ENCODE data around the gene HK1. TPM values are rescaled to one million over a fixed set of nuclear protein-coding genes. Genes with fewer than 3 reads are reported as not detected.
A peak's percentile ranks its signal among the peaks of the same experiment; 100 is the strongest.

Gene HK1
- total and polyA plus RNA-seq, 2 donors (not counting 1 experiment from before 2014, with no cell fraction given) = 60.6 to 172 TPM

DNA sequence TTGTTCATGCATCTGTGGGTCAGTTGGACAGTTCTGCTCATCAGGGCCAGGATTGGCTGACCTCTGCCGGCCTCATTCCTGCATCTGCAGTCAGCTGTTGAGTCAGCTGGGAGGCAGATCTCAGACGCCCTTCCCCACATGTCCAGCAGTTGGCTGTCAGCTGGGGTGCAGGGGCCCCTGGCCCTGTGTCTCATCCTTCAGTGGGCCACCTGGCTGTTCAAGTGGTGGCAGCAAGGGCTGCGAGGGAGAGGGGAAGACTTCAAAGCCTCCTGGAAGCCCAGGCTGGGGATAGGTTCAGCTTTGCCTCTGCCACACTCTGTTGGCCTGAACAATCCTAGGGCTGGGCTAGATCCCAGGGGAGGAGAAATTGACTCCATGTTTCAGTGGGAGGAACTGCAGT is 105.3 kb downstream of the HK1 start:
- peak overlapping the region; percentile 56 for H3K4me2 ChIP-seq (ENCODE audit: extremely low read depth, insufficient read depth, low read length)
- no peak overlapping the region for H3K4me3 ChIP-seq (replicated peaks in 1 of 4; ENCODE audit: control extremely low read depth in 1 of 4, insufficient read depth in 1 of 4, low read depth in 3 of 4, low read length in 4 of 4)
- H3K79me2 ChIP-seq (ENCODE audit: control insufficient read depth, insufficient read depth, low read length) = no peaks in the 10 kb centered on the region
- peak; percentile 52 to 73 for DNase-seq (ENCODE audit: low read depth in 2 of 2)
- TF ChIP-seq, protein P1, sequence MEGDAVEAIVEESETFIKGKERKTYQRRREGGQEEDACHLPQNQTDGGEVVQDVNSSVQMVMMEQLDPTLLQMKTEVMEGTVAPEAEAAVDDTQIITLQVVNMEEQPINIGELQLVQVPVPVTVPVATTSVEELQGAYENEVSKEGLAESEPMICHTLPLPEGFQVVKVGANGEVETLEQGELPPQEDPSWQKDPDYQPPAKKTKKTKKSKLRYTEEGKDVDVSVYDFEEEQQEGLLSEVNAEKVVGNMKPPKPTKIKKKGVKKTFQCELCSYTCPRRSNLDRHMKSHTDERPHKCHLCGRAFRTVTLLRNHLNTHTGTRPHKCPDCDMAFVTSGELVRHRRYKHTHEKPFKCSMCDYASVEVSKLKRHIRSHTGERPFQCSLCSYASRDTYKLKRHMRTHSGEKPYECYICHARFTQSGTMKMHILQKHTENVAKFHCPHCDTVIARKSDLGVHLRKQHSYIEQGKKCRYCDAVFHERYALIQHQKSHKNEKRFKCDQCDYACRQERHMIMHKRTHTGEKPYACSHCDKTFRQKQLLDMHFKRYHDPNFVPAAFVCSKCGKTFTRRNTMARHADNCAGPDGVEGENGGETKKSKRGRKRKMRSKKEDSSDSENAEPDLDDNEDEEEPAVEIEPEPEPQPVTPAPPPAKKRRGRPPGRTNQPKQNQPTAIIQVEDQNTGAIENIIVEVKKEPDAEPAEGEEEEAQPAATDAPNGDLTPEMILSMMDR (conservative IDR thresholded peaks at IDR 0.05 in 1 of 2, IDR thresholded peaks at IDR 0.05 in 1 of 2; ENCODE audit: low read depth in 1 of 2, low read length in 2 of 2) = peak; percentile 2 to 33
- TF ChIP-seq EZH2 (IDR thresholded peaks at IDR 0.05; ENCODE audit: low read length, missing control alignments) = no peak
- H3K9ac ChIP-seq (ENCODE audit: insufficient read depth, low read length) = no peak overlapping the region
- peak overlapping the region; percentile 63 for H3K27ac ChIP-seq (ENCODE audit: insufficient read depth, low read length)
- no peaks in the 10 kb centered on the region for H4K20me1 ChIP-seq (ENCODE audit: control insufficient read depth, extremely low read depth, insufficient read depth, low read length)
- peaks cover 20% of the 10 kb centered on the region for H3K4me1 ChIP-seq (ENCODE audit: control insufficient read depth, extremely low read depth, insufficient read depth, low read length)
- H3K9me3 ChIP-seq (ENCODE audit: control insufficient read depth, insufficient read depth, low read depth, low read length) = no peaks in the 10 kb centered on the region
- H3K27me3 ChIP-seq (ENCODE audit: control insufficient read depth, insufficient read depth, low read length) = no peaks in the 10 kb centered on the region
- peaks cover 20% of the 10 kb centered on the region for H3K36me3 ChIP-seq (ENCODE audit: control insufficient read depth, insufficient read depth, low read length)
- no peak overlapping the region for H2AFZ ChIP-seq (ENCODE audit: low read length)

- Histone ChIP-seq H3K36me3 (ENCODE audit: control insufficient read depth, insufficient read depth, low read length) (peaks cover 22% of the 10 kb centered on the region), H4K20me1 (ENCODE audit: control insufficient read depth, extremely low read depth, insufficient read depth, low read length) (no peaks in the 10 kb centered on the region), H3K9ac (ENCODE audit: insufficient read depth, low read length) (no peak overlapping the region), H3K4me1 (ENCODE audit: control insufficient read depth, extremely low read depth, insufficient read depth, low read length) (peaks cover 20% of the 10 kb centered on the region), H3K4me3 (replicated peaks in 1 of 4; ENCODE audit: control extremely low read depth in 1 of 4, insufficient read depth in 1 of 4, low read depth in 3 of 4, low read length in 4 of 4) (no peak overlapping the region), H3K79me2 (ENCODE audit: control insufficient read depth, insufficient read depth, low read length) (no peaks in the 10 kb centered on the region), H2AFZ (ENCODE audit: low read length) (no peak overlapping the region), H3K27ac (ENCODE audit: insufficient read depth, low read length) (no peak overlapping the region), H3K27me3 (ENCODE audit: control insufficient read depth, insufficient read depth, low read length) (no peaks in the 10 kb centered on the region), H3K9me3 (ENCODE audit: control insufficient read depth, insufficient read depth, low read depth, low read length) (no peaks in the 10 kb centered on the region), H3K4me2 (ENCODE audit: extremely low read depth, insufficient read depth, low read length) (no peak overlapping the region)
- DNase-seq (ENCODE audit: low read depth in 2 of 2) = no peak
- TF ChIP-seq, protein P1 (conservative IDR thresholded peaks at IDR 0.05 in 1 of 2, IDR thresholded peaks at IDR 0.05 in 1 of 2; ENCODE audit: low read depth in 1 of 2, low read length in 2 of 2) = no peak
- TF ChIP-seq EZH2 (IDR thresholded peaks at IDR 0.05; ENCODE audit: low read length, missing control alignments) = no peak
Measured at GRCh38 chr10:69384320-69384719, 106.0 kb downstream of the HK1 start.

GRCh38 chr10:69385454-69386350 is 107.4 kb downstream of the HK1 start:
- Histone ChIP-seq H3K27me3 (ENCODE audit: control insufficient read depth, insufficient read depth, low read length) (no peaks in the 10 kb centered on the region), H4K20me1 (ENCODE audit: control insufficient read depth, extremely low read depth, insufficient read depth, low read length) (no peaks in the 10 kb centered on the region), H3K79me2 (ENCODE audit: control insufficient read depth, insufficient read depth, low read length) (no peaks in the 10 kb centered on the region), H3K36me3 (ENCODE audit: control insufficient read depth, insufficient read depth, low read length) (peaks cover 14% of the 10 kb centered on the region), H3K4me3 (replicated peaks in 1 of 4; ENCODE audit: control extremely low read depth in 1 of 4, insufficient read depth in 1 of 4, low read depth in 3 of 4, low read length in 4 of 4) (no peak overlapping the region), H3K4me2 (ENCODE audit: extremely low read depth, insufficient read depth, low read length) (no peak overlapping the region), H3K9me3 (ENCODE audit: control insufficient read depth, insufficient read depth, low read depth, low read length) (no peaks in the 10 kb centered on the region), H3K9ac (ENCODE audit: insufficient read depth, low read length) (no peak overlapping the region), H3K4me1 (ENCODE audit: control insufficient read depth, extremely low read depth, insufficient read depth, low read length) (peaks cover 20% of the 10 kb centered on the region), H2AFZ (ENCODE audit: low read length) (no peak overlapping the region), H3K27ac (ENCODE audit: insufficient read depth, low read length) (no peak overlapping the region)
- DNase-seq (ENCODE audit: low read depth in 2 of 2) = no peak
- TF ChIP-seq, protein P1 (conservative IDR thresholded peaks at IDR 0.05 in 1 of 2, IDR thresholded peaks at IDR 0.05 in 1 of 2; ENCODE audit: low read depth in 1 of 2, low read length in 2 of 2) = no peak
- TF ChIP-seq EZH2 (IDR thresholded peaks at IDR 0.05; ENCODE audit: low read length, missing control alignments) = no peak
